ENCODE data around the gene TPSG1.

TPSG1 gene

DNA sequence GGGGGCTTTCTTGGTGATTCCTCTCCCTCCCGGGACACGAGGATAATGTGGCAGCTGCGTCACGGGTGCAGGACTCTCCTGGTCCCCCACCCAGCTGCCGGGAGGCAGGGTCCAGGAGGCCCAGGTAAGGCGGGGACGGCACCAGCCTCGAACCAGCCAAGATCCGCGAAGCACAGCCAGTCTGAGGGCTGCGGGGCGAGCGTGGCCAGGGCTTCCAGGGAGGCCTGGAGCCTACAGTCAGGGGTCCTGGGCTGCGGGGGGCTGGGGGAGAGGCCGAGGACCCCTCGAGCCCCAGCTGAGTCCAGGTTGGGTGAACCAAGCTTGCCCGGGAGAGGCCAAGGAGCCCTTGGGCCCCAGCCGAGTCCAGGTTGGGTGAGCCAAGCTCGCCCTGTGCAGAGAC lies 40.8 kb upstream of the TPSG1 start:
- TF ChIP-seq, protein P1, sequence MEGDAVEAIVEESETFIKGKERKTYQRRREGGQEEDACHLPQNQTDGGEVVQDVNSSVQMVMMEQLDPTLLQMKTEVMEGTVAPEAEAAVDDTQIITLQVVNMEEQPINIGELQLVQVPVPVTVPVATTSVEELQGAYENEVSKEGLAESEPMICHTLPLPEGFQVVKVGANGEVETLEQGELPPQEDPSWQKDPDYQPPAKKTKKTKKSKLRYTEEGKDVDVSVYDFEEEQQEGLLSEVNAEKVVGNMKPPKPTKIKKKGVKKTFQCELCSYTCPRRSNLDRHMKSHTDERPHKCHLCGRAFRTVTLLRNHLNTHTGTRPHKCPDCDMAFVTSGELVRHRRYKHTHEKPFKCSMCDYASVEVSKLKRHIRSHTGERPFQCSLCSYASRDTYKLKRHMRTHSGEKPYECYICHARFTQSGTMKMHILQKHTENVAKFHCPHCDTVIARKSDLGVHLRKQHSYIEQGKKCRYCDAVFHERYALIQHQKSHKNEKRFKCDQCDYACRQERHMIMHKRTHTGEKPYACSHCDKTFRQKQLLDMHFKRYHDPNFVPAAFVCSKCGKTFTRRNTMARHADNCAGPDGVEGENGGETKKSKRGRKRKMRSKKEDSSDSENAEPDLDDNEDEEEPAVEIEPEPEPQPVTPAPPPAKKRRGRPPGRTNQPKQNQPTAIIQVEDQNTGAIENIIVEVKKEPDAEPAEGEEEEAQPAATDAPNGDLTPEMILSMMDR (IDR thresholded peaks at IDR 0.05; ENCODE audit: low read depth, low read length, missing control alignments), result no peak

DNA sequence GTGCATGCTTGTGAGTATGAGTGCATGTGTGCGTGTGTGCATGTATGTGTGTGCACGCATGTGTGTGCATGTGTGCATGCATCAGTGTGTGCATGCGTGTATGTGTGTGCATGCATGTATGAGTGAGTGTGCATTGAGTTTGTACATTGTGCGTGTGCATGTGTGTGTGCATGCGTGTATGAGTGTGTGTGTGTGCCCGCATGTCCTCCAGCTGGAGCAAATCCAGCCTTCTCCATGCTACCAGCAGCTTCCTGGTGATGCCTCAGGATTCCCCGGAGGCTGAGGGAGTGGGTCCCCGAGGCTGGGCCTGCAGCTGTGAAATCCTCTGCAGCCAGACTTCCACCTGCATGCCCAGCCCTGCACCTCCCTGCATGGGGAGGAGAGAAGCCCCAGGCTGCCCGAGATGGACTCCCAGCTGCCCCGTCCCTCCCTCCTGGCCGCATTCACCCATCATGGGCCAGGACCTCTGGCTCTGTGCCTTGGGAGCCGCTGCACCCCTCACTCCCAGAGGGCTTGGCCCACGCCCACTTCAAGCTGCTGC lies 40.1 kb upstream of the TPSG1 start:
- TF ChIP-seq, protein P1 (IDR thresholded peaks at IDR 0.05; ENCODE audit: low read depth, low read length, missing control alignments), result no peak
- H3K4me3 ChIP-seq (replicated peaks; ENCODE audit: low read depth, low read length), result no peak overlapping the region
- no peak for DNase-seq (ENCODE audit: extremely low read depth, low read depth)

More for the DNA sequence above, 40.8 kb upstream of the TPSG1 start:
- DNase-seq (ENCODE audit: extremely low read depth, low read depth), result no peak
- no peak overlapping the region for H3K4me3 ChIP-seq (replicated peaks; ENCODE audit: low read depth, low read length)

DNA sequence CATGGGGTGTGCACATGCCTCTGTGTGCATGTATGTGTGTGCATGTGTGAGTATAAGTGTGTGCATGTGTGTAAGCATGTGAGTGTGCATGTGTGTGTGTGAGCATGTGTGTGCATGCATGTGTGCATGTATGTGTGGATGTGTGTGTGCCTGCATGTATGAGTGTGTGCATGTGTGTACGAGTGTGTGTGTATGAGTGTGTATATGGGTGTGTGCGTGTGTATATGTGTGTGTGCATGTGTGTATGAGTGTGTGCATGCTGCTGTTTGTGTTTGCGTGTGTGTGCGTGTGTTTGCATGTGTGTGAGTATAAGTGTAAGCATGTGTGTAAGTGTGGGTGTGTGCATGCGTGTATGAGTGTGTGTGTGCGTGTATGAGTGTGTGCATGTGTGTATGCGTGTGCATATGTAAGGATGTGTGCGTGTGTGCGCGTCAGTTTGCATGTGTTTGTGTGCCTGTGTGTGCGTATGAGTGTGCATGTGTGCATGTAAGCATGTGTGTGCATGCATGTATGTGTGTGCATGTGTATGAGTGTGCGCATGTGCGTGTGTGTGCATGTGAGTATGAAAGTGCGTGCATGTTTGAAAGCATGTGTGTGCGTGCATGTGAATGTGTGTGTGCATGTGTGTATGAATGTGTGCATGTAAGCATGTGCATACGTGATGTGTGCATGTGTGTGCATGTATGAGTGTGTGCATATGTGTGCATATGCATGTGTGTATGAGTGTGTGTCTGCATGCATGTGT lies 39.4 kb upstream of the TPSG1 start:
- TF ChIP-seq, protein P1 (IDR thresholded peaks at IDR 0.05; ENCODE audit: low read depth, low read length, missing control alignments), result no peak
- H3K4me3 ChIP-seq (replicated peaks; ENCODE audit: low read depth, low read length), result no peak overlapping the region
- DNase-seq (ENCODE audit: extremely low read depth, low read depth), result no peak

DNA sequence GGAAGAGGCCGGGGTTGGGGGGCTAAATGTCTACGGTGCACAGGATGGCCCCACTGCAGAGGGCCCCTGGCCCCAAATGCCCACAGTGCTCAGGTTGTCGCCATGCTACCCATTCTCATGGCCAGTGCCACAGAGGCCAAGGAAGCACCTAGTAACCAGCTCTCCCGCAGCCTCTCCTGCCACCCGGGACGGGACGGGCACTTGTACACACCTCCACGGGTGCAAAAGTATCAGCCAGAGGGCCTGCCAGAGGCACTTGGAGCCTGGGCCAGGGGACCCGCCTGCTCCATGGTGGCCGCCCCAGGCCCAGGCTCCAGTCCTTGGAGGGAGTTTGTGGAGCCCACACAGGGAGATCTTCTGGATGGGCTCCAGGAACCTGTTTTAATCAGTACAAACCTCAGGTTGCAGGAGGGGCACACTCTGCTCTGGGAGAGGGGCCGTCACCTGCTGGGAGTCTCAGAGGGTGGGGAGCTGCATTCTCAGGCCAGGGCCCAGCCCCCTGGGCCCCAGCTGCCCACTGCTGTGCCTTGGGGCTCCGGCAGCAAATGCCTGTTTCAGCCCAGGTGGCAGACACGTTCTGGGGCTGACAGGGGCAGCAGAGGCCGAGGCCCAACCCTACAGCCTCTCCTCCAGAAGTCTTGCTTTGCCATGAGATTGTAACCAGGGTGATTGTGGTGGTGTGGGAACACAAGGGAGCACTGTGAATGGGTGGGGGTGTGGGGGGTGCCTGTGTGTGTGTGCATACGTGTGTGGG lies 38.7 kb upstream of the TPSG1 start:
- H3K4me3 ChIP-seq (replicated peaks; ENCODE audit: low read depth, low read length), result no peak overlapping the region
- TF ChIP-seq, protein P1 (IDR thresholded peaks at IDR 0.05; ENCODE audit: low read depth, low read length, missing control alignments), result no peak

DNA sequence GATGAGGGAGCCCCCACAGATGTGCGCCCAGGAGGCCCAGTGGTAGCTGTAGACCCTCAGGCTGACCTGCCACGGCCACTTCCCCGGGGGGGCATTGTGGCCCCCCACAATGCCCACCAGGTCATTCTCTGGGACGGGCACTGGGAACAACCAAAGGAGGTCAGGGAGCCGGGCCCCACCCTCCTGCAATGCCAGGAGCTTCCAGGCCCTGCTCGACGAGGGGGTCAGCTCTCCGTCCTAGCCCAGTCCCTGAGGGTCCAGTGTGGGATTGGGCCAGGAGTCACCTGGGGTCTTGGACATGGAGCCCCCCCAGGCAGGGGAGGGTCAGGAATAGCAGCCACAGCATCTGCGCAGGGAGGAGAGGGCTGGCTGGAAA lies 37.8 kb upstream of the TPSG1 start:
- H3K4me3 ChIP-seq (replicated peaks; ENCODE audit: low read depth, low read length), result no peak overlapping the region
- TF ChIP-seq, protein P1 (IDR thresholded peaks at IDR 0.05; ENCODE audit: low read depth, low read length, missing control alignments), result no peak
- no peak for DNase-seq (ENCODE audit: extremely low read depth, low read depth)

More for the DNA sequence above, 38.7 kb upstream of the TPSG1 start:
- no peak for DNase-seq (ENCODE audit: extremely low read depth, low read depth)

DNA sequence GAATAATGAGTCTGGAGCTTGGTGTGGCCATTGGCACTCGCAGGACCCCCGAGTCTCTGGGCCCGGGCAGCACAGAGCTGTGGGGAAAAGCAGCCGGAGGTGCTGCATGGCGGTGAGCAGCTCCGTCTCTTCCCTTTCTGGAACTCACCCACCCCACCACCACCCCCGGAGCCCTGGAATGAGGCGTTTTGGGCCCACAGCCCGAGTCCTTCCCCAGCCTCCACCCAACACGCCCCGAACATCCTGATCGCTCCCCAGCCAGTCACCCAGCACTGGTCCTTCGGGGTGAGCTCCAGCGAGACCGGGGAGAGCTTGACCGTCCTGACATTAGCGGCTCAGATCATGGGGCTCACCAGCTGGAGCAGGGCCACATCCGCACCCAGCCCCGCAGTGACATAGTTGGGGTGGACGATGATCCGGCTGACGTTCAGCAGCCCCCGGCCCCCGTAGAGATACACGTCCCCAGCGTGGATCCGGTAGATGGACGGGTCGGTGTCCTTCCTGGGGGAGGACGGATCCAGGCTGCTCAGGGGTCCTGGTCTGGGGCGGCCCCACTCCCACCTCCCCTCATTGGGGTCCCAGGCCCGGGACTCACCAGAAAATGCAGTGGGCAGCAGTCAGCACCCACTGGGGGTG lies 37.3 kb upstream of the TPSG1 start:
- H3K4me3 ChIP-seq (replicated peaks; ENCODE audit: low read depth, low read length), result no peak overlapping the region
- TF ChIP-seq, protein P1 (IDR thresholded peaks at IDR 0.05; ENCODE audit: low read depth, low read length, missing control alignments), result no peak
- no peak for DNase-seq (ENCODE audit: extremely low read depth, low read depth)
